ENCODE measurements around the gene BPNT1.
"Not testable (repeated sequence)": the region's sequence is repeated elsewhere in the genome, so short reads cannot be mapped to it uniquely, and the experiment has no call there.

Gene BPNT1

DNA sequence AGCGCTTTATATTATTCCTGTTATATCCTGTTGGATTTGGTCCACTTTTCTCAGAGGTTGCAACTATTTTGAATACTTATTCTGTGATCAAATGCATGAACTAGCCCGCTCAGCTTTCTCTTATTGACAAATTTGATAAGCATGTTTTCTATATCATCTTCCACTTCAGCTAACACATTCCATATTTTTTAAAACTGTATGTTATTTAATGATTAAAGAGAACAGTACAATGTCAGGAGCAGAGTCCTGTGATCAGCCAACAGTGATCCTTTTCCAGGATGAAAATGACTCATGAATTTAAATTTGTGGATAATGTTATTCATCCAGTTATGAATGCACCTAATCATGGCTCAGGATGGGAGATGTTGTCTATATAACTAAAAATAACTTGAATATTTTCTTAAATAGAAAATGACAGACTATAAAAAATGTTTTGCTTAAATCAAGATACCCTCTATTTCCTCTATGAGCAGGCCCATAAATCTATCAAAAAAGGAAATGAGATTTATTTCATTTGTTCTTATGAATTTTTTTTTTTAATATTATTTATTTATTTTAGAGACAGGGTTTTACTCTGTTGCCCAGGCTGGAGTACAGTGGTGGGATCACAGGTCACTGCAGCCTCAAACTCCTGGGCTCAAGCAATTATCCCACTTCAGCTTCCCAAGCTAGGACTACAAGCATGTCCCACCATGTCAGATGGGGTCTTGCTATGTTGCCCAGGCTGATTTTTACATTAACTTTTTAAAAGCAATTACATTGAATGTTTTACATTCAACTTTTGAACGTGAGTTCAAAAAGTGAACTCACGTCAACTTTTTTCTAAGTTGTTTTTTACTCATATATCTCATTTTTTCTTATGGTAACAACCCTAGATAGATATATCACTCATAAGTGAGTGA, 12.5 kb downstream of the BPNT1 start:
- no peak for FAIRE-seq

DNA sequence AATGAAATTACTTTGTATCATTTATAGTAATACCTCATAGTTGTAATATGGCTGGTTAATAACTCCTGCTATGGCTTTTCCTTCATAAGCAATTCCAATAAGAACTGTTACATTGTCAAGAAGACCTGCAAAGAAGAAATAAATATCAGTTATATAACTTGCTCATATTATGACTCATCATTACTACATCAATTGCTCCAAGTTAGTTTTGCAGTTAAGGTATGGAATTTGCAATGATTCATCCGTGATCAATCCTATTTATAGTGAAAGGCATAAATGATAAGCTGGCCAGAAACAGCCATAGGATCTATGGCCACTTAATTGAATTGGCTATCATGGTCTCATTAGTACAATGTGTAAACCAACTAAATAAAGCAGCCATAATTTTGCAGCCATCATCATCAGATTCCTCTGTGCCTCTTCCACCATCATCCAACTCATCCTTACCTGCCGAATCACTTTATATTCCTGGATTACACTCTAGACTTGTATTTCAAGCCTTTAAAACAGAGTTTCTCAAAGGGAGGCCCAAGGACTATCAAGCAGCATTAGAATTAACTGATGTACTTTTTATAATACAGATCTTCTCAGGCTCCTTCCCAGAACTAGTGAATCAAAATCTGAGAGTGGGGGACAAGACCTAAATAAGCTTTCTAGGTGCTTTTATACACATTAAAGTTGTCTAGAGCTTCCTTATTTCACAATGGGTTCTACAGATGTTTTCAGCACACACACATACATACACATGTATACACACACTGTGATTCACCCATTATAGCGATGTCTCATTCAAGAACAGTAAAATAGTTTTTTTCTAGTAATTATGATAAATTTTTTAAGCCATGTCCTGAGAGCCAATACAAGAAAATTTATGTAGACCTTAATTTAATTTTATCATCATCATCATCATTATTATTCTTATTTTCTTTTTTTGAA, 22.1 kb downstream of the BPNT1 start:
- FAIRE-seq: no peak

DNA sequence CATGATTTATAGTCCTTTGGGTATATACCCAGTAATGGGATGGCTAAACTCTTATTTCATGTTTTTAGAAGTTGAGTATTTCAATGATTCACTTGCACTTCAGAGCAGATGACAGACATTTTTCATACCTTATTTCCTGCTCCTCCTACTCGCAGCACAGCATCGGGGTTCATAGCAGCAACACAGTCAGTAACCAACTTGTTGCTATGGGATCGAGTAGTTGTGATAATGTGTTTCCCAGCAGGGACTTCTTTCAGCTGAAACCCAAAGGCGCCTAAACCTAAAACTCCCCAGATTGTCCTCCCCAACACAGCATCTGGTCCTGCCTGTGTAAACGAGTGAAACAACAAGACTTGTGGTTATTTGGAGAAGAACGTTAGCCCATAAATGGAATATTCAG, 27.0 kb downstream of the BPNT1 start:
- no peak for FAIRE-seq

DNA sequence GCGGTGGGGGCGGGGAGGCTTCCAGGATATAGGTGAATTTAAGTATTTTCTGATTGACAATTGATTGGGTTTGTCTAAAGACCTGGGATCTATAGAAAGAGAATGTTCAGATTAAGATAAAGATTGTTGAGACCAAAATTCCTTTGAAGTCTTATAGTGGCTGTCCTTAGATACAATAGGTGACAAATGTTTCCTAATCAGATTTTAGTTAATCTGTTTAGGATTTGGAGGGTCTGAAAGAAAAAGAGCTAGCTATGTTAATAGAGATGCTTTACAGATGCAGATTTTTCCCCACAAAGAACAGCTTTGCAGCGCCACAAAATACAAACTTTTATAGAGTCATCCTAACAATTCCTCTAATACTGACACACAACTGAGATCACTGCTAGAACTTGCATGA, 28.7 kb downstream of the BPNT1 start:
- FAIRE-seq: no peak

DNA sequence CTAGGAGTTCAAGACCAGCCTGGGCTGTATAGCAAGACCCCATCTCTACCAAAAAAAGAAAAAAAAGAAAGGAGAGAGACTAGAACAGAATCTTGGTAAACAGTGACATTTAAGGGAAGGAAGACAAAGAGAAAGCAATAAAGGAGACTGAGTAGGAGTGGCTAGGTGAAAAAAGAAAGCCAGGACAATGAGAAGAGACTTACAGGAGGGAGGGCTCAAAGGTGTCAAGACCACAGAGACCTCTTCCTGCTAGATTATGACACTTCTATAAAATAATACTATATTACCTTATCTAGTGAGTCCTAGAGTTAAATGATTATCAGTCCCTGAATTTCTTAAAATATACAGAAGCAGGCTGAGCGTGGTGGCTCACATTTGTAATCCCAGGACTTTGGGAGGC, 33.2 kb downstream of the BPNT1 start:
- no peak for FAIRE-seq

DNA sequence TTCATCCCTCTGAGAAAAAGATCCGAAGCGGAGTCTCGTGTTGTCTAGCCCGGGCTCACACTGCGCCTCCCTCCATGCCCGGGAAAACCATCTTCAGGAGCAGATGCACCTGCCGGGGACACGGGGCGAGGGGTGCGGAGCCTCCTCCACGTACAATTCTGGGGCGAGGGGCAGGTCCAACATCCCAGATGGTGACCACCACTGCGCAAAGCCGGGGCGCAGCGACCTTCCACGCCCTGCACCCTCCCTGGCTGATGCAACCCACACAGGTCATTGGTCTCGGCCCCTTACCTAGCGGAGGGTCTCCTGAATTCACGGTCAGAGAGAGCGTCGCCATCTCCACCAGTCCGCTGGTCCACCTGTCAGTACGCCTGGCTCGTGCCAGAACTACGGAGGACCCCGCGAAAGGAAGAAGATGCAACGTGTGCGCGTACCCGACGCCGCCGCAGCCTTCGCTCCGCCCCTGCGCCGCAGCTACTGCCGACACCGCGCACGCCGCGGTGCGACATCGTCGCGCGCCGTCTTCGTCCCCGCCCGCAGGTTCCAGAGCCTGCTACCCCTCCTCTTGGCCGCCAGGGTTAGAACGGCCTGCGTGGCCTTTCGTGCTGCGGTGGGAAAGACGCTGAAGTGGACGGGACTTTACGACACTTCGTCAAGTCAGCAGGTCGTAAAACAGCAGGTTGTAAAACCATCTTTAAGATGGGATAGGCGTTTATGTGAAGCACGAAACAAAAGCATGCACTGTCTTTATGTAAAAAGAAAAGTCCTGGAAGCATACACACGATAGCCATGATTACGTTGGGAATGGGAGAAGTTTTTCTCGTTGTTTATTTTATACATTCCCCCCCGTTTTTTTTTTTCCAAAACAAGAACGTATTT, 43.3 kb downstream of the BPNT1 start, which contains the start of gene EPRS1:
EPRS1 (minus strand) TSS at position 454 of the 879 bp plus-strand sequence; CDS start at position 337, 117 bp downstream.
- peak; percentile 83 for FAIRE-seq

DNA sequence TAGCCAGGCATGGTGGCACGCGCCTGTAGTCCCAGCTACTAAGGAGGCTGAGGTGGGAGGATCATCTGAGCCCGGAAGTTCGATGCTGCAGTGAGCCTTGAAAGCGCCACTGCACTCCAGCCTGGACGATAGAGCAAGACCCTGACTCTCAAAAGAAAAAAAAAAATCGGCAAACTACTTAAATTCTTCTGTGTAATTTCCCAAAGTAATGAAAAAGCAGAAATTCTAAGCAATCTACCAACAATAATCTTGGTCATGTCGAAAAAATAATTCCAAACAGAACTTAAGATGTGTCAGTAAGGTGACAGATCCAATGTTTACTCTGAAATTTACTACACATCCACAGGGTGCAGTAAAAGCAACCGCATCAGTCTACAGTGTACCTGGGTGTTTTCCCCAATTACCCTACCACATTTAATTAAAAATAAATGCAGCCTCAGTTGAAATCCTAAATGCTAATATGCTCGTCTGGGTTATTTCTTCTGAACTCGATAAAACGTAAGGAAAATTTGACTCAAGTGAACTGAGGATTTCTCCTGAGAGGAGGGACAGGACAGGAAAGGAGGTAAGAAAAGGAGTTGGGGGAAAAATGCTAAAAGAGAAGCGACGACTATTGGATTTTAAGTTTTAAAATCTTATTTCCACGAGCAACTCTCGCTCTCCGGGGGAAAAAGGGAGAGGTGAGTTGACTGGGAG, 44.1 kb downstream of the BPNT1 start:
- FAIRE-seq: no peak

DNA sequence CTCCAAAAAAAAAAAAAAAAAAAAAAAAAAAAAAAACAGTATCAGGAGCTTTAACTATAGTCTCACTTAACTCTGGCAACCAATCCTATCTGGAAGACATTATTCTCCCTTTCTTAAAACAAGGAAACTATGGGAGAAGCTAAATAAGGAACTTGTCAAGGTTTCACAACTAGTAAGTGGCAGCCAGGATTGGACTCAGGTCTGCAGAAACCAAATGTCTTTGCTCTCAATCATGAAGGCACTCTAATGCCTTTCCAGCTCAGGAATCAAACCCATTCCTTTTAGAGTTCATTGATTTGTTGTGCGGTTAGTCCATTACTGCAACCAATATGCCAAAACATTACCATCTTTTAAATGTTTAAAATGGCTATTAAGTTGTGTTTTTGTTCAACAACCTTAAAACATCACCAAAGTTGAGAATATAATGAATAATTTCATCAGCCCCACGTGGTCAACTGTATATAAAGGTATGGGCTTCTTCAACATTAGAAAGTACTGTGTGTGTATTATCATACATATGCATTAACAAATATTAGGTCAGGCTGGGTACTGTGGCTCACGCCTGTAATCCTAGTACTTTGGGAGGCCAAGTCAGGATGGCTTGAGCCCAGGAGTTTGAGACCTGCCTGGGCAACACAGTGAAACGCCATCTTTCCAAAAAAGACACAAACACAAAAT, 44.8 kb downstream of the BPNT1 start:
- FAIRE-seq: no peak

DNA sequence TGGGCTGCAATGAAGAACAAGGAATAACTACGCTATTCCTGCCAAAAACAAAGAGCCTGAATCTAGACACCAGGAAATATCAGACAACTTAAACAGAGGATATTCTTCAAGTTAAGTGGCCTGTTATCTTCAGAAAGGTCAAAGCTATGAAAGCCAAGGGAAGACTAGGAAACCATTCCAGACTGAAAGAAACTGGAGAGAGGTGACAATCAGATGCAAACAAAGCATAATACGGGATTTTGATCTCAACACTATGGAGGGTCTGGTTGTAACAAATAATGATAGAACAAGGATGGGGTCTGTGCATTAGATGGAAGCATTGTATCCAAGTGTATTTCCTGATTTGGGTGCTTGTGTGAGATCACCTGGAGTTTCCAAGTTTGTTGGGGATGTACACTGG, 45.9 kb downstream of the BPNT1 start:
- FAIRE-seq: no peak

DNA sequence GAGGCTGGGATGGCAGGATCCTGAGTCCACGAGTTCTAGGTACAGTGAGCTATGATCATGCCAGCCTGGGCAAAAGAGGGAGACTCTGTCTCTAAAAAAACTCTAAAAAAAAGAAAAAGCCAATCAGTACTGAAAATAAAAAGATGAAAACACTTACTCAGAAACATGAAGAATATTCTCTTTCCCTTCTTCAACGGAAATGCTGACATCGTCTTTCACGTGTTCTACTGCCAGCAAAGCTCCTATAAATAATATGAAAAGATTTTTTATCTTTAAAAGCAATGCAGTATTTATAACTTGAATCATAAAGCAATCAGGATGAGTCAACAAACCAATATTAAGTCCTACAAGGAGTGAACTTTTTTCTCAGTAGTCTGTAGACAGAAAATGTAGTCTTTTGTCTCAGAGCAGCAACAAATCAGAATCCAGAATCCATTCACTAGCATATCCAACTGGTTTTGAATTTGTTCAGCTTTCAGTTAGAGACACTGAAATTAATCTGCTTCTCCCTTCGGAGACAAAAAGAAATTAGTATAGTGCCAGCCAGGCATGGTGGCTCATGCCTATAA, 49.5 kb downstream of the BPNT1 start:
- no peak for FAIRE-seq

DNA sequence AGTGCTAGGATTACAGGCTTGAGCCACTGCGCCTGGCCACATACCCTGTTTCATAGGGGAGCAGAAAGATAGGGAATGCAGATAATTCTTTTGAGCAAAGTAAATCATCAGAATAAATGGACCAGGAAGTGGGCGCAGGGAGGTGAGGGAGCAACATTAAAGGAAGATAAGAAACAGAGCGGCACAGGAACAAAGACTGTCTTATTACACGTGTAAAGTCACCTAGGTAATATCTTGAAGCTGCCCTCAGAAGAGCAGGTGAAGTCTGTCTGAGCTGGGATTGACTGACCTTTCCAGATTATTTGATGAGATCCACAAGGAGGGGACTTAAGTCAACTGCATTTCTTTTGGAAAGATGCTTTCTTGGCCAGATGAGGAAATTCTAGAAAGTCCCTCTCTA, 50.9 kb downstream of the BPNT1 start:
- FAIRE-seq: no peak

DNA sequence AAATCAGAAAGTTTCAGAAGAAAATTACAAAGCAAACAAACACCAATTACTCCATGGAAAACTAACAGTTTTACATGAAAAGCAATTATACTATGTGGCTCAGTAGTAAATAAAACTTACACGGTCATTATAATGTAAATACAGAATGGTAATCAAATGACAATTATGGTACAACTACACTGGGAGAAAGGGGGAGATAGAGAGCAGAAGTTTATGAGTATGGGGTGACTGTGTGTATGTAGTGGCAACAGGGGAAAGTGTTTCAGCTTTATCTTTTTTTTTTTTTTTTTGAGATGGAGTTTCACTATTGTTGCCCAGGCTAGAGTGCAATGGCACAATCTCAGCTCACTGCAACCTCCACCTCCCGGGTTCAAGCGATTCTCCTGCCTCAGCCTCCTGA, 51.8 kb downstream of the BPNT1 start:
- not testable (repeated sequence) for FAIRE-seq

DNA sequence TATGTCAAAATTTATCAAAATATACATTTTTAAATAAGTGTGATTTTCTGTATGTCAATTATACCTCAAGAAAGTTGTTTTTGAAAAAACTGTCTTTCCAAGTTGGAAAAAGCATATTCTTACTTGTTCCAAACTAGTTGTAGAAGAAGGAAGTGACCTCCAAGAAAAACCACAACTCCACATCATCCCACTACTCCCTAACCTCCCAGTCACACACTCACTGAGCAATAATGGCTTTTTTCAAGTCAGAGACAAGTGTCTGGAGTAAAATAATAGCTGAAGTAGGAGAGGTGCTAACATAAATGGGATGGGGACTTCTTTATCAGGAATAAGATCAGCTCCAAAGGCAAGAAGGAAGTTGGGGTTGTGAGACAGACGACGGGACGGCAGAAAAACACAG, 56.7 kb downstream of the BPNT1 start:
- no peak for FAIRE-seq

DNA sequence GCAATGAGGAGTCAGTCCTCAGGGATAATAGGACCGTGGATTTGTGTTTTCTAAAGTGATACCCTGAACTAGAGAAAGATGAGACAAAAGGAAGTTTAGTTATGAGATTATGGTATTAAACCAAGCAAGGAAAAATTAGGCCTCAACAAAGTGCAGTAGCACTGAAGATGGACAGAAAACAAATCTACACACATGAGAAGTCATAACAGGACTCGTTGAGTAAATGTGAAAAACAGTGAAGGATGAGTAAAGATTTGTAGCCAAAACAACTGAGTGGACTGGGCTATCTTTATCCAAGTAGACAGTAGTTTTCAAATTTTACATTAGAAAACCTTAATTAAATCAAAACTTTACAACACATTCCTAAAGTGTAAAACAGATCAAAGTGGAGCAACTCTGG, 58.3 kb downstream of the BPNT1 start:
- no peak for FAIRE-seq

DNA sequence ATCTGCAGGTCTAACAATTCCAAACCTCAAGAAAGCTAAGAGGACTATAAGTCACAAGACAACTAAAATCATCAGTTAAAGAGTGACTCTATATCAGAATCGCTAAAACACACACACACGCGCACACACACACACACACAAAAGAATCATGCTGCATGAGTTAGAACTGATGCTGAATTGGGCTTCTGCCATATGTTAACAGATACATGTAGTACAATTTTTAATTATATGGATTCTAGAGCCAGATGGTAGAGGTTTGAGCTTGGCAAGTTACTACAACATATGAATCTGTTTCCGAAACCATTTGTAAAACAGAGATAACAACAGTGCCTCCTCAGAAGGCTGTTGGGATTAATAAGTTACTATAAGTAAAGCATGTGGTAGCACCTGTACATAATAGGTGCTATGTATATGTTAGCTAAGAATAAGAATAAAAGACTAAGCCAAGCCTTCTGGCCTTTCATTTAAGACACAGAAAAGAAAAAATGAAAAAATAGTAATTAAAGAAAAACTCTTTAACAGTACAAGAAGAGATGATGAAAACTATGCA, 61.2 kb downstream of the BPNT1 start:
- no peak for FAIRE-seq

DNA sequence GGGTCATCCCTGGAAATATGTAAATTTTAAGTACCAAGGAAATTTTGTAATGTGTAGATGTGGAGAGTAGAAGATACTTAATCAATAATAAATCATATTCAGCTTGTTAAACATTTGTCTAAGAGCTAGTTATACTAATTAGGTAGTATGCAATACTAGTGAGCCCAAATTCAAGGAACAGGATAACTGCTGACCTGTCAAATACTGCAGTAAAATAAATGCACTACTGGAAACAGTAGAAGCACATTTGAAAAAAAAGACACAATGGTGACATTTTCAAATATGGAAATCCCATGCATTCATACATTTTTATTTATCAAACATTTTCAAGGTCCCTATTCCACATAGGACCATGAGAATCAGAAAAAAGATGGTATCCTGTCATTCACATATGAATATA, 70.5 kb downstream of the BPNT1 start:
- FAIRE-seq: no peak

DNA sequence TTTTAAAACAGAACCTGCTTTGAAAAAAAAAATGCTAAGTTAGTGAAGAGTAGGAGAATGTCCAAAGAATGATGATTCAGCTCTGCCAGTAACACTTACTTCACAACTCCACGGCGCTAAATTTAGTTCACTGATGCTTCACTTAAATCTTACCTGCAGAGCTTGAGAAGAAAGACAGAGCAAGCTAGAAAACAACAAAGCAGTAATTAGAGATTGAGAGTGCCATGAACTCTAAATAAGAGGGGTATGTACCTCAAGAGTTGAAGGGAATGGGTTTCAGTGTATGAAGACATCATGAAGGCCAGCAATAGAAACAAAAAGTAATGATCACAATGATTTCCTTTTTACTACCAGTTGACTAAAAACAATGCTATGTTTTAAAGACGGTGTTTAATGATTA, 76.1 kb downstream of the BPNT1 start:
- FAIRE-seq: no peak

DNA sequence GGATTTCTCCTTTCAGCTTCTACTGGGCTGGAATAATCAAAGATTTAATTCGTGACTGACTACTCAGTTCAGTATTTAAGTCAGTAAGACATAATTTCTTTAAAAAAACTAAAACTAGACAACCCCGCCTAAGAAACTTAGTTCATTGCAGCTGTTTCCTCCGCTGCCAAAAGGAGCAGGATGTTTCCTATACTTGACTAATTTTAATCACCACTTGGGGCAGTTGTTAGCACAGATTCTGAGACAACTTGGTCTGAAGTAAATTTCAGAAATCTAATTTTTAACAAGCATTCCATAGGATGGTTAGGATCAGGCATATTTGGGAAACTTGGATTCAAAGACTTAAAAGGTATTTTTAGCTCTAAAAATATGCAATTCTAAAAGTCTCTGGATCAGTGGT, 77.3 kb downstream of the BPNT1 start:
- no peak for FAIRE-seq

DNA sequence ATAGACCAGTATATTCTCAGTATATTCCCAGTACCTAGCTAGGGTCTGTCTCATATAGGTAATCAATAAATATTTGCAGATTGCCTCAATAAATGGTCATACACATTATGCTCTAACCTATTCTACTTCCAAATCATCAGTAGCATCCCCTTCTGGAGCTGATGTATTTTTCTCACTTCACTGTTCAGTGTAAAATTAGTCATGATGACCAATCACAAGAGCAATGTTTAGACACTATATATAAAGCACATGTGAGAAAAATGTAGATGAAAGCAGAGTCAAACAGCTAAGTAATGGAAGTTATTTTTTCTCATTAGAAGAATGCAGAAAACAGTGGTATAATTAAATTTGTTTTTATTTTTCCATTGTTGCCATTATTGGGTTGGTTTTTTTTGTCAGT, 78.0 kb downstream of the BPNT1 start:
- FAIRE-seq: no peak
